K562 (cell line): Measurements from ENCODE around the gene TMEM179.

ENCODE experiments used
- EZH2 ChIP-seq: IDR thresholded peaks from 2 replicates; pipeline ENCODE4 v1.6.1; 2012; ENCODE audit warnings: low read depth, mild to moderate bottlenecking, inconsistent platforms, low read length, borderline replicate concordance
- FOXA1 ChIP-seq: fragments of 450-650 bp; IDR thresholded peaks from 2 replicates; pipeline ENCODE4 v1.6.1; 2016; ENCODE audit warnings: mild to moderate bottlenecking, borderline replicate concordance
- MLX ChIP-seq, 2 experiments: fragments of 450-650 bp in 1 of 2; sonication (generic) in 1 of 2; formaldehyde crosslinking; conservative IDR thresholded peaks; 2 replicates each; pipeline versions ENCODE4 v1.4.0 to v1.8.1; 2020 to 2022; ENCODE audit warnings: mild to moderate bottlenecking in 1 of 2, missing genetic modification reagents in 1 of 2
- MXD1 ChIP-seq: fragments of 250-450 bp; sonication (Bioruptor Pico); IDR thresholded peaks from 2 replicates; pipeline ENCODE4 v1.8.0; 2021; ENCODE audit warnings: borderline replicate concordance, mild to moderate bottlenecking, moderate library complexity; ENCODE audit not compliant: poor library complexity, severe bottlenecking
- ZNF121 ChIP-seq: sonication (generic); formaldehyde crosslinking; conservative IDR thresholded peaks from 2 replicates; pipeline ENCODE4 v1.8.0; 2022; ENCODE audit warnings: missing genetic modification reagents

- TF ChIP-seq MXD1 (CRISPR knock-in tag) (no peak), EZH2 (no peak), FOXA1 (no peak), ZNF121 (CRISPR knock-in tag) (no peak), MLX (CRISPR knock-in tag; conservative IDR thresholded peaks at IDR 0.05) (no peak)
These were observed 37.4 kb upstream of the TMEM179 start for GRCh38 chr14:104641753-104642539.
